Skin of body (tissue), 2 donors: Measurements from ENCODE around the gene CHST5. TPM values are rescaled to one million over a fixed set of nuclear protein-coding genes. Genes with fewer than 3 reads are reported as not detected.
"Not testable (repeated sequence)": the region's sequence is repeated elsewhere in the genome, so short reads cannot be mapped to it uniquely, and the experiment has no call there.

Source experiments
- DNase-seq: peaks from one replicate; lab custom pipeline; 2025; lab: John Stamatoyannopoulos, UW
- total RNA-seq: library from RNA; depleted of rRNA; stranded (reverse); fragments of >200 nt; gene quantifications from one replicate; pipeline ENCODE4 v1.2.3, GENCODE V29; 2014

Gene CHST5
- total RNA-seq, 1 donor from 2014 or later = 0.10 TPM

- DNase-seq = no peak
These were observed 17.0 kb upstream of the CHST5 start for GRCh38 chr16:75552951-75553350.

- DNase-seq = no peak
These were observed 14.3 kb upstream of the CHST5 start for GRCh38 chr16:75550211-75550662.

GRCh38 chr16:75548456-75548855 lies 12.5 kb upstream of the CHST5 start:
- not testable (repeated sequence) for DNase-seq

GRCh38 chr16:75546293-75546692 lies 10.4 kb upstream of the CHST5 start:
- DNase-seq = no peak

GRCh38 chr16:75545879-75546278 lies 10.0 kb upstream of the CHST5 start:
- DNase-seq = not testable (repeated sequence)

GRCh38 chr16:75542462-75542861 lies 6.6 kb upstream of the CHST5 start:
- not testable (repeated sequence) for DNase-seq

- DNase-seq = no peak
These were observed 5.3 kb upstream of the CHST5 start for GRCh38 chr16:75541236-75541635.

- DNase-seq = not testable (repeated sequence)
These were observed 3.1 kb upstream of the CHST5 start for GRCh38 chr16:75538882-75539565.

- no peak for DNase-seq
These were observed 1.9 kb upstream of the CHST5 start for GRCh38 chr16:75537776-75538175.

- no peak for DNase-seq
These were observed 581 bp downstream of the CHST5 start for GRCh38 chr16:75535211-75535843.

- no peak for DNase-seq
These were observed 1.2 kb downstream of the CHST5 start for GRCh38 chr16:75534560-75535205.

- no peak for DNase-seq
These were observed 3.1 kb downstream of the CHST5 start for GRCh38 chr16:75532791-75533190.

- no peak for DNase-seq
These were observed 3.7 kb downstream of the CHST5 start for GRCh38 chr16:75532142-75532765.

GRCh38 chr16:75529959-75530358 lies 5.9 kb downstream of the CHST5 start:
- DNase-seq = no peak

- DNase-seq = no peak
These were observed 6.6 kb downstream of the CHST5 start for GRCh38 chr16:75529056-75529905.

GRCh38 chr16:75527825-75528299 lies 8.0 kb downstream of the CHST5 start:
- no peak for DNase-seq

GRCh38 chr16:75526032-75526790 lies 9.7 kb downstream of the CHST5 start:
- no peak for DNase-seq

- no peak for DNase-seq
These were observed 16.7 kb downstream of the CHST5 start for GRCh38 chr16:75519175-75519574.

GRCh38 chr16:75516189-75516966 lies 19.5 kb downstream of the CHST5 start:
- not testable (repeated sequence) for DNase-seq
